ENCODE results near the gene EVPL. TPM values are rescaled to one million over a fixed set of nuclear protein-coding genes. Genes with fewer than 3 reads are reported as not detected.

The EVPL gene
- polyA plus RNA-seq, 1 donor (not counting 4 experiments of a cell fraction or from before 2014, with no cell fraction given) = 7.6 TPM

- TF ChIP-seq CTCF (optimal IDR thresholded peaks at IDR 0.05 in 1 of 3, IDR thresholded peaks at IDR 0.05 in 1 of 3, conservative IDR thresholded peaks at IDR 0.05 in 1 of 3; ENCODE audit: extremely low read depth in 1 of 3, insufficient read depth in 2 of 3, low read length in 3 of 3) = no peak
- TF ChIP-seq EZH2 (IDR thresholded peaks at IDR 0.05; ENCODE audit: low read length) = no peak
- no peaks in the 10 kb centered on the region for H3K27me3 ChIP-seq (ENCODE audit: control insufficient read depth, extremely low read depth, insufficient read depth, low read length)
- dilution Hi-C loops (cut with MboI; ENCODE audit: extremely low pct_ligation_motif_present, low sequenced_read_pairs) = no loop called here
- H3K36me3 ChIP-seq (ENCODE audit: control insufficient read depth in 2 of 2, extremely low read depth in 1 of 2, insufficient read depth in 2 of 2, low read length in 2 of 2) = peaks cover 43 to 60% of the 10 kb centered on the region in 2 experiments
- H3K9me1 ChIP-seq (ENCODE audit: control insufficient read depth, extremely low read depth, insufficient read depth, low read length) = no peaks in the 10 kb centered on the region
- no peaks in the 10 kb centered on the region for H3K79me2 ChIP-seq (ENCODE audit: control insufficient read depth, insufficient read depth, low read length)
- no peak for DNase-seq (ENCODE audit: low read depth, low spot score)
- no peak overlapping the region for H3K27ac ChIP-seq (ENCODE audit: control insufficient read depth, insufficient read depth, low read length)
- no peaks in the 10 kb centered on the region for H3K4me1 ChIP-seq (ENCODE audit: control insufficient read depth, extremely low read depth, insufficient read depth, low read length)
- no peak overlapping the region for H3K4me3 ChIP-seq (ENCODE audit: control insufficient read depth in 2 of 3, extremely low read depth in 1 of 3, insufficient read depth in 2 of 3, low read depth in 1 of 3, low read length in 3 of 3)
- H4K20me1 ChIP-seq (ENCODE audit: control insufficient read depth, extremely low read depth, insufficient read depth, low read length) = no peaks in the 10 kb centered on the region
- H3K9ac ChIP-seq (ENCODE audit: control insufficient read depth, extremely low read depth, insufficient read depth, low read length) = no peak overlapping the region
- H2AFZ ChIP-seq (ENCODE audit: control insufficient read depth, low read length) = no peak overlapping the region
- no peak overlapping the region for H3K4me2 ChIP-seq (ENCODE audit: control insufficient read depth, extremely low read depth, insufficient read depth, low read depth, low read length)
- no peak for FAIRE-seq
- H3K9me3 ChIP-seq (ENCODE audit: control insufficient read depth, low read depth, low read length) = no peaks in the 10 kb centered on the region
Observed at GRCh38 chr17:76040376-76040775, 13.3 kb upstream of the EVPL start.

GRCh38 chr17:76039121-76039520, 12.0 kb upstream of the EVPL start:
- dilution Hi-C loops (cut with MboI; ENCODE audit: extremely low pct_ligation_motif_present, low sequenced_read_pairs) = no loop called here
- H4K20me1 ChIP-seq (ENCODE audit: control insufficient read depth, extremely low read depth, insufficient read depth, low read length) = no peaks in the 10 kb centered on the region
- DNase-seq (ENCODE audit: low read depth, low spot score) = no peak
- no peaks in the 10 kb centered on the region for H3K4me1 ChIP-seq (ENCODE audit: control insufficient read depth, extremely low read depth, insufficient read depth, low read length)
- H3K79me2 ChIP-seq (ENCODE audit: control insufficient read depth, insufficient read depth, low read length) = no peaks in the 10 kb centered on the region
- peaks cover 39 to 54% of the 10 kb centered on the region in 2 experiments for H3K36me3 ChIP-seq (ENCODE audit: control insufficient read depth in 2 of 2, extremely low read depth in 1 of 2, insufficient read depth in 2 of 2, low read length in 2 of 2)
- H3K4me2 ChIP-seq (ENCODE audit: control insufficient read depth, extremely low read depth, insufficient read depth, low read depth, low read length) = no peak overlapping the region
- no peak overlapping the region for H3K9ac ChIP-seq (ENCODE audit: control insufficient read depth, extremely low read depth, insufficient read depth, low read length)
- FAIRE-seq = no peak
- no peak overlapping the region for H2AFZ ChIP-seq (ENCODE audit: control insufficient read depth, low read length)
- no peak overlapping the region for H3K4me3 ChIP-seq (ENCODE audit: control insufficient read depth in 2 of 3, extremely low read depth in 1 of 3, insufficient read depth in 2 of 3, low read depth in 1 of 3, low read length in 3 of 3)
- H3K9me1 ChIP-seq (ENCODE audit: control insufficient read depth, extremely low read depth, insufficient read depth, low read length) = no peaks in the 10 kb centered on the region
- TF ChIP-seq EZH2 (IDR thresholded peaks at IDR 0.05; ENCODE audit: low read length) = no peak
- H3K27ac ChIP-seq (ENCODE audit: control insufficient read depth, insufficient read depth, low read length) = no peak overlapping the region
- H3K9me3 ChIP-seq (ENCODE audit: control insufficient read depth, low read depth, low read length) = no peaks in the 10 kb centered on the region
- H3K27me3 ChIP-seq (ENCODE audit: control insufficient read depth, extremely low read depth, insufficient read depth, low read length) = no peaks in the 10 kb centered on the region

GRCh38 chr17:76038050-76038449, 10.9 kb upstream of the EVPL start:
- Histone ChIP-seq H3K9me3 (ENCODE audit: control insufficient read depth, low read depth, low read length) (no peaks in the 10 kb centered on the region), H3K27me3 (ENCODE audit: control insufficient read depth, extremely low read depth, insufficient read depth, low read length) (no peaks in the 10 kb centered on the region), H3K4me2 (ENCODE audit: control insufficient read depth, extremely low read depth, insufficient read depth, low read depth, low read length) (no peak overlapping the region), H3K36me3 (ENCODE audit: control insufficient read depth in 2 of 2, extremely low read depth in 1 of 2, insufficient read depth in 2 of 2, low read length in 2 of 2) (peaks cover 29 to 43% of the 10 kb centered on the region in 2 experiments), H3K4me3 (ENCODE audit: control insufficient read depth in 2 of 3, extremely low read depth in 1 of 3, insufficient read depth in 2 of 3, low read depth in 1 of 3, low read length in 3 of 3) (no peak overlapping the region), H3K27ac (ENCODE audit: control insufficient read depth, insufficient read depth, low read length) (no peak overlapping the region), H3K4me1 (ENCODE audit: control insufficient read depth, extremely low read depth, insufficient read depth, low read length) (no peaks in the 10 kb centered on the region), H3K9me1 (ENCODE audit: control insufficient read depth, extremely low read depth, insufficient read depth, low read length) (no peaks in the 10 kb centered on the region), H2AFZ (ENCODE audit: control insufficient read depth, low read length) (no peak overlapping the region), H3K9ac (ENCODE audit: control insufficient read depth, extremely low read depth, insufficient read depth, low read length) (no peak overlapping the region), H4K20me1 (ENCODE audit: control insufficient read depth, extremely low read depth, insufficient read depth, low read length) (no peaks in the 10 kb centered on the region), H3K79me2 (ENCODE audit: control insufficient read depth, insufficient read depth, low read length) (no peaks in the 10 kb centered on the region)
- dilution Hi-C loops (cut with MboI; ENCODE audit: extremely low pct_ligation_motif_present, low sequenced_read_pairs) = no loop called here
- DNase-seq (ENCODE audit: low read depth, low spot score) = no peak
- FAIRE-seq = no peak
- TF ChIP-seq CTCF (optimal IDR thresholded peaks at IDR 0.05 in 1 of 3, IDR thresholded peaks at IDR 0.05 in 1 of 3, conservative IDR thresholded peaks at IDR 0.05 in 1 of 3; ENCODE audit: extremely low read depth in 1 of 3, insufficient read depth in 2 of 3, low read length in 3 of 3) (no peak), EZH2 (IDR thresholded peaks at IDR 0.05; ENCODE audit: low read length) (no peak)
